ENCODE measurements around the gene CHST9. TPM values are rescaled to one million over a fixed set of nuclear protein-coding genes. Genes with fewer than 3 reads are reported as not detected.

The CHST9 gene
- total and polyA plus RNA-seq, 9 of the 15 experiments (the other 6 are each of a cell fraction or from before 2014, with no cell fraction given), result not detected

GRCh38 chr18:26902291-26902690 is 282.8 kb downstream of the CHST9 start (continued):
- TF ChIP-seq, protein P1, sequence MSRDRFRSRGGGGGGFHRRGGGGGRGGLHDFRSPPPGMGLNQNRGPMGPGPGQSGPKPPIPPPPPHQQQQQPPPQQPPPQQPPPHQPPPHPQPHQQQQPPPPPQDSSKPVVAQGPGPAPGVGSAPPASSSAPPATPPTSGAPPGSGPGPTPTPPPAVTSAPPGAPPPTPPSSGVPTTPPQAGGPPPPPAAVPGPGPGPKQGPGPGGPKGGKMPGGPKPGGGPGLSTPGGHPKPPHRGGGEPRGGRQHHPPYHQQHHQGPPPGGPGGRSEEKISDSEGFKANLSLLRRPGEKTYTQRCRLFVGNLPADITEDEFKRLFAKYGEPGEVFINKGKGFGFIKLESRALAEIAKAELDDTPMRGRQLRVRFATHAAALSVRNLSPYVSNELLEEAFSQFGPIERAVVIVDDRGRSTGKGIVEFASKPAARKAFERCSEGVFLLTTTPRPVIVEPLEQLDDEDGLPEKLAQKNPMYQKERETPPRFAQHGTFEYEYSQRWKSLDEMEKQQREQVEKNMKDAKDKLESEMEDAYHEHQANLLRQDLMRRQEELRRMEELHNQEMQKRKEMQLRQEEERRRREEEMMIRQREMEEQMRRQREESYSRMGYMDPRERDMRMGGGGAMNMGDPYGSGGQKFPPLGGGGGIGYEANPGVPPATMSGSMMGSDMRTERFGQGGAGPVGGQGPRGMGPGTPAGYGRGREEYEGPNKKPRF (IDR thresholded peaks at IDR 0.05; ENCODE audit: low read depth, low read length), result no peak
- TF ChIP-seq ATF3 (IDR thresholded peaks at IDR 0.05), result no peak
- TF ChIP-seq ATF3 (CRISPR knock-in tag; conservative IDR thresholded peaks at IDR 0.05), result no peak
- TF ChIP-seq SLC30A9 (CRISPR knock-in tag; IDR thresholded peaks at IDR 0.05), result no peak
- no peak for TF ChIP-seq POLR3A (IDR thresholded peaks at IDR 0.05; ENCODE audit: borderline replicate concordance, extremely low read depth, insufficient read depth, insufficient read length)
- no peak for TF ChIP-seq RBM14 (IDR thresholded peaks at IDR 0.05; ENCODE audit: borderline replicate concordance, insufficient read depth, low read depth, low read length)
- TF ChIP-seq, protein P2, sequence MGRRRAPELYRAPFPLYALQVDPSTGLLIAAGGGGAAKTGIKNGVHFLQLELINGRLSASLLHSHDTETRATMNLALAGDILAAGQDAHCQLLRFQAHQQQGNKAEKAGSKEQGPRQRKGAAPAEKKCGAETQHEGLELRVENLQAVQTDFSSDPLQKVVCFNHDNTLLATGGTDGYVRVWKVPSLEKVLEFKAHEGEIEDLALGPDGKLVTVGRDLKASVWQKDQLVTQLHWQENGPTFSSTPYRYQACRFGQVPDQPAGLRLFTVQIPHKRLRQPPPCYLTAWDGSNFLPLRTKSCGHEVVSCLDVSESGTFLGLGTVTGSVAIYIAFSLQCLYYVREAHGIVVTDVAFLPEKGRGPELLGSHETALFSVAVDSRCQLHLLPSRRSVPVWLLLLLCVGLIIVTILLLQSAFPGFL (CRISPR knock-in tag; IDR thresholded peaks at IDR 0.05), result no peak
- no peak for TF ChIP-seq TRIM24 (IDR thresholded peaks at IDR 0.05)
- TF ChIP-seq FIP1L1 (IDR thresholded peaks at IDR 0.05; ENCODE audit: low read depth, low read length, poor library complexity, severe bottlenecking), result no peak
- TF ChIP-seq MLLT1 (IDR thresholded peaks at IDR 0.05), result no peak
- TF ChIP-seq RHOXF2B (CRISPR knock-in tag; conservative IDR thresholded peaks at IDR 0.05), result no peak
